ENCODE results near the gene PRDX6. TPM values are rescaled to one million over a fixed set of nuclear protein-coding genes. Genes with fewer than 3 reads are reported as not detected.

PRDX6 gene
- total and polyA plus RNA-seq, 12 donors = 171 to 461 (median 311) TPM

DNA sequence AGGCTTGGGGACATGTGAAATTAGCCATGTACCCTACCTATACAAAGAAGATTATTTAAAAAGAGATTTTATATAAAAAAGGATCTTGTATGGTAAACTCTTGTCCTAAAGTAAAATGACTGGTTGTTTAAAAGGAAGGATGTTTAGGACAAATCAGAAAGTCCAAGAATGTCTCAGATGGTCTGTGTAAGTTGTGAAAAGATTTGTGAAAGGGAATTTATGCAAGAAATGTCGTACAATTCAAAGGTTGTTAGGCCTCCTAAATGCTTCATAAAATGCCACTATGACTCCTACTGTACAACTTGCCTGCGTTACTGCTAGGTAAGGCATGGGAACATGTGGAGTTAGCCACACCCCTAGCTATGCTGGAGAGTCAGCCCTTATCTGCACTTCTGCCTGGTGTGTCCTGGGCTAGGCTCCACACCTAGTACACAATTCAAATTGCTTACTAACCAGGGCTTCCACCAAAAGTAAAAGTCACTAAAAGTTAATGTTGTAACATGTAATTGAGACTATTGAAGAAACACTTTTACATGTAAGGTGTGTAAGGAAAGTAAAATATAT lies 19.7 kb downstream of the PRDX6 start:
- no peak overlapping the region for H3K4me3 ChIP-seq
- no peak for TF ChIP-seq POLR2A (IDR thresholded peaks at IDR 0.05)
- TF ChIP-seq, protein P1, sequence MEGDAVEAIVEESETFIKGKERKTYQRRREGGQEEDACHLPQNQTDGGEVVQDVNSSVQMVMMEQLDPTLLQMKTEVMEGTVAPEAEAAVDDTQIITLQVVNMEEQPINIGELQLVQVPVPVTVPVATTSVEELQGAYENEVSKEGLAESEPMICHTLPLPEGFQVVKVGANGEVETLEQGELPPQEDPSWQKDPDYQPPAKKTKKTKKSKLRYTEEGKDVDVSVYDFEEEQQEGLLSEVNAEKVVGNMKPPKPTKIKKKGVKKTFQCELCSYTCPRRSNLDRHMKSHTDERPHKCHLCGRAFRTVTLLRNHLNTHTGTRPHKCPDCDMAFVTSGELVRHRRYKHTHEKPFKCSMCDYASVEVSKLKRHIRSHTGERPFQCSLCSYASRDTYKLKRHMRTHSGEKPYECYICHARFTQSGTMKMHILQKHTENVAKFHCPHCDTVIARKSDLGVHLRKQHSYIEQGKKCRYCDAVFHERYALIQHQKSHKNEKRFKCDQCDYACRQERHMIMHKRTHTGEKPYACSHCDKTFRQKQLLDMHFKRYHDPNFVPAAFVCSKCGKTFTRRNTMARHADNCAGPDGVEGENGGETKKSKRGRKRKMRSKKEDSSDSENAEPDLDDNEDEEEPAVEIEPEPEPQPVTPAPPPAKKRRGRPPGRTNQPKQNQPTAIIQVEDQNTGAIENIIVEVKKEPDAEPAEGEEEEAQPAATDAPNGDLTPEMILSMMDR (IDR thresholded peaks at IDR 0.05) = no peak
- no peak overlapping the region for H3K27ac ChIP-seq
- no peak for DNase-seq
- no peaks in the 10 kb centered on the region for H3K36me3 ChIP-seq (replicated peaks in 1 of 2)
- WGBS, 4 donors = 85 to 97% (median 93%) methylated on average over 2 of the region's 2 CpGs
- H3K9me3 ChIP-seq (replicated peaks in 1 of 3) = no peaks in the 10 kb centered on the region
- intact Hi-C loops (cut with DNase I) = no loop called here
- no peaks in the 10 kb centered on the region for H3K27me3 ChIP-seq
- no peaks in the 10 kb centered on the region for H3K4me1 ChIP-seq (replicated peaks in 1 of 2)

GRCh38 chr1:173499729-173500128 lies 22.6 kb downstream of the PRDX6 start:
- no peak overlapping the region for H3K4me3 ChIP-seq
- intact Hi-C loops (cut with DNase I) = no loop called here
- no peak overlapping the region for H3K27ac ChIP-seq
- no peaks in the 10 kb centered on the region for H3K9me3 ChIP-seq (replicated peaks in 1 of 3)
- H3K27me3 ChIP-seq = no peaks in the 10 kb centered on the region
- H3K36me3 ChIP-seq (replicated peaks in 1 of 2) = no peaks in the 10 kb centered on the region
- 46 to 51% (median 48%) methylated on average over 4 of the region's 4 CpGs for WGBS, 4 donors
- no peaks in the 10 kb centered on the region for H3K4me1 ChIP-seq (replicated peaks in 1 of 2)
- DNase-seq = no peak
- TF ChIP-seq, protein P1 (IDR thresholded peaks at IDR 0.05) = no peak
- TF ChIP-seq POLR2A (IDR thresholded peaks at IDR 0.05) = no peak

GRCh38 chr1:173502104-173502503 lies 25.0 kb downstream of the PRDX6 start:
- H3K4me3 ChIP-seq = no peak overlapping the region
- intact Hi-C loops (cut with DNase I) = no loop called here
- H3K9me3 ChIP-seq (replicated peaks in 1 of 3) = no peaks in the 10 kb centered on the region

DNA sequence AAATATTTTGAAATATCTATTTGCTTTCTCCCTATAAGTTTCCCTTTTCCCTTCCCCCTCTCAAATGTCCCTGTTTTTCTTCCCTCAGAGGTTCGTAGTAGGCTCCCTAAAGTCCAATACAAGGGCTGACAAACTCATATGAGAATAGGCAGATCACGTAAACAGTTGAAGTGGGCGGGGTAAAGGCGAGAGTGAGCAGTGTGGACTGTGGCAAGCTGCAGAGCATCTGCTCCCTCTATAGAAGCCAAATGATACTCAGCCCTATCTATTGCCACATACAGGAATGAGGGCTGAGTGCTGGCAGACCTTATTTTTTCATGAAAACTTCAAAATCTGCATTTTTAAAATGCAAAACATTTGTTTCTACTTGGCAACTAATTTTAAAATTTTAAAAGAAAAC lies 26.3 kb downstream of the PRDX6 start:
- Histone ChIP-seq H3K9me3 (replicated peaks in 1 of 3) (no peaks in the 10 kb centered on the region), H3K27me3 (no peaks in the 10 kb centered on the region), H3K4me1 (replicated peaks in 1 of 2) (no peaks in the 10 kb centered on the region), H3K27ac (no peak overlapping the region), H3K4me3 (no peak overlapping the region), H3K36me3 (replicated peaks in 1 of 2) (no peaks in the 10 kb centered on the region)
- 54 to 65% (median 58%) methylated on average over 4 of the region's 4 CpGs for WGBS, 4 donors
- TF ChIP-seq POLR2A (IDR thresholded peaks at IDR 0.05) = no peak
- TF ChIP-seq, protein P1 (IDR thresholded peaks at IDR 0.05) = no peak
- DNase-seq = no peak
- intact Hi-C loops (cut with DNase I) = no loop called here

More at GRCh38 chr1:173502104-173502503, 25.0 kb downstream of the PRDX6 start:
- no peaks in the 10 kb centered on the region for H3K4me1 ChIP-seq (replicated peaks in 1 of 2)
- TF ChIP-seq POLR2A (IDR thresholded peaks at IDR 0.05) = no peak
- TF ChIP-seq, protein P1 (IDR thresholded peaks at IDR 0.05) = no peak
- DNase-seq = peak in 1 of 7 donors; percentile 28
- H3K27me3 ChIP-seq = no peaks in the 10 kb centered on the region
- WGBS, 4 donors = 49 to 64% (median 52%) methylated on average over 1 of the region's 1 CpG
- no peak overlapping the region for H3K27ac ChIP-seq
- no peaks in the 10 kb centered on the region for H3K36me3 ChIP-seq (replicated peaks in 1 of 2)
